ENCODE data around the gene ARL16.

Gene ARL16

DNA sequence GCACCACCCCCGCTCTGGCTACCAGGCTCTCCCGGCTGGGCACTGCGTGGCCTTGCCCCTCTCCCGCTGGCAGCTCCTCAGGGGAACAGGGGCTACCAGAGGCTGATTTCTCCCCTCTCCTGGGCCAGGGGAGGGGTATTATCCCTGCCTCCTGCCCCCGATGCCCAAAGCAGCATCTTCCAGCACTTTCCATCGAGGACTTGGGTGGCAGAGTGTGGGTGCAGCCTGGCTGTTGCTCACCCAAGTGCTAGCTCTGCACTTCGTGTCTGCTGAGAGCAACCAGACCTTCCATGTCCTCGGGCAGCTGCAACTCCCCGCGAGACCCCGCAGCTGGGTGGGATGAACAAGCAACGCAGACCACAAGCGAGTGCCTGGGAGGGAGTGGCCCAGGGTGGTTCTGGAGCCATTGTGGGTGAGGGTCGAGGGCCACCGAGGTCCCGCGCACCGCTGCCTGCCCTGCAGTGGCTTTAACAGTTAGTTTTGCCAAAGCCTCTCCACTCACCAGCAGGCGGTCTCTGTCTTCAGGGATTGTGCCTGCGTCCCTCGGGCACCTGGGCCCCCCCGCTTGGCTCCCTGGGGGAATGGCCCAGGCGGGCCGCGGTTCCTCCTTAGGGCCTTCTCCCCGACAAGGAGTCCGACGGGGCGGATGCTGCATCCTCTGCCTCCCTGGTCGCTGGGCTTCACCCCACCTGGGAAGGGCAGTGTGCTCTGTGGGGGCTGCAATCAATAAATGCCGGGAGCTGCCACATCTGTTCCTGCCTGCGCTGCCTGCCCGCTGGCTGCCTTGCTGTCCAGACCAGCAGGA is 36.9 kb upstream of the ARL16 start:
- no peaks in the 10 kb centered on the region for H3K9me2 ChIP-seq (replicated peaks; ENCODE audit: insufficient read depth, low read length)
- no peak overlapping the region for H3K4me3 ChIP-seq (ENCODE audit: low read length)
- 0 out of 2 replicates have a peak, but pooled peaks cover 2% of the 10 kb centered on the region for H3K79me2 ChIP-seq (ENCODE audit: low read length)
- no peak overlapping the region for H3K4me2 ChIP-seq (ENCODE audit: low read depth, low read length)
- no peak overlapping the region for H3K27ac ChIP-seq (ENCODE audit: low read length)
- no peak overlapping the region for H3K9ac ChIP-seq (ENCODE audit: low read length)
- H3K27me3 ChIP-seq (replicated peaks; ENCODE audit: insufficient read depth, low read length), result no peaks in the 10 kb centered on the region
- no peak overlapping the region for H2AFZ ChIP-seq (ENCODE audit: low read length)
- TF ChIP-seq CTCF (IDR thresholded peaks at IDR 0.05; ENCODE audit: low read length) (no peak), EZH2 (optimal IDR thresholded peaks at IDR 0.05; ENCODE audit: low read depth, low read length) (no peak), EZH2phosphoT487 (IDR thresholded peaks at IDR 0.05; ENCODE audit: low read length) (no peak)
- no peak for DNase-seq
- peaks cover 16% of the 10 kb centered on the region for H3F3A ChIP-seq (ENCODE audit: insufficient read depth, low read length)
- H3K36me3 ChIP-seq (replicated peaks; ENCODE audit: insufficient read depth, low read length), result no peaks in the 10 kb centered on the region
- no peaks in the 10 kb centered on the region for H4K20me1 ChIP-seq (ENCODE audit: insufficient read depth, low read length)
- H3K4me1 ChIP-seq (ENCODE audit: low read length), result peaks cover 17% of the 10 kb centered on the region
- no peaks in the 10 kb centered on the region for H3K9me3 ChIP-seq (replicated peaks; ENCODE audit: insufficient read depth, low read length)

- H3K9me3 ChIP-seq (replicated peaks; ENCODE audit: insufficient read depth, low read length), result no peaks in the 10 kb centered on the region
- no peak for TF ChIP-seq EZH2 (optimal IDR thresholded peaks at IDR 0.05; ENCODE audit: low read depth, low read length)
- no peak for TF ChIP-seq CTCF (IDR thresholded peaks at IDR 0.05; ENCODE audit: low read length)
- no peak for TF ChIP-seq EZH2phosphoT487 (IDR thresholded peaks at IDR 0.05; ENCODE audit: low read length)
- peaks cover 17% of the 10 kb centered on the region for H3K4me1 ChIP-seq (ENCODE audit: low read length)
- H3K79me2 ChIP-seq (ENCODE audit: low read length), result peaks cover 10% of the 10 kb centered on the region
- no peak overlapping the region for H2AFZ ChIP-seq (ENCODE audit: low read length)
- no peak overlapping the region for H3K4me3 ChIP-seq (ENCODE audit: low read length)
- H3K9ac ChIP-seq (ENCODE audit: low read length), result no peak overlapping the region
- no peaks in the 10 kb centered on the region for H3K36me3 ChIP-seq (replicated peaks; ENCODE audit: insufficient read depth, low read length)
- H3K4me2 ChIP-seq (ENCODE audit: low read depth, low read length), result no peak overlapping the region
- peaks cover 16% of the 10 kb centered on the region for H3F3A ChIP-seq (ENCODE audit: insufficient read depth, low read length)
- H4K20me1 ChIP-seq (ENCODE audit: insufficient read depth, low read length), result no peaks in the 10 kb centered on the region
- no peaks in the 10 kb centered on the region for H3K27me3 ChIP-seq (replicated peaks; ENCODE audit: insufficient read depth, low read length)
- H3K9me2 ChIP-seq (replicated peaks; ENCODE audit: insufficient read depth, low read length), result no peaks in the 10 kb centered on the region
- no peak for DNase-seq
- H3K27ac ChIP-seq (ENCODE audit: low read length), result no peak overlapping the region
These were observed 36.0 kb upstream of the ARL16 start for GRCh38 chr17:81719410-81720266.

DNA sequence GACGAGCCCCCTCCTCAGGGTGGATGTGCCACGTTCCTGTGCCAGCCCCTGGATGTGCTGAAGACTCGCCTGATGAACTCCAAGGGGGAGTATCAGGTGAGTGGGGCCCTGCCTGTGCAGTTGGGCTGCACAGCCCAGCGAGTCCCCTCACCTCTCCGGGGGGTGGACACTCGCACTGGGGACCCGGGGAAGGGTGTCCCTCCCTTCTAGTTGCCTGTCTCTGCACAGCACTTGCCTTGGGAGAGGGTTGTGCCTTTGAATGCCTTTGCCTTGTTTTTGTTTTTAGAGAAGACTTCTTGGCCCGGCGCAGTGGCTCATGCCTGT is 34.1 kb upstream of the ARL16 start:
- TF ChIP-seq EZH2 (optimal IDR thresholded peaks at IDR 0.05; ENCODE audit: low read depth, low read length), result no peak
- no peak for TF ChIP-seq EZH2phosphoT487 (IDR thresholded peaks at IDR 0.05; ENCODE audit: low read length)
- no peak for TF ChIP-seq CTCF (IDR thresholded peaks at IDR 0.05; ENCODE audit: low read length)
- H3K4me3 ChIP-seq (ENCODE audit: low read length), result no peak overlapping the region
- no peaks in the 10 kb centered on the region for H4K20me1 ChIP-seq (ENCODE audit: insufficient read depth, low read length)
- H3K9me3 ChIP-seq (replicated peaks; ENCODE audit: insufficient read depth, low read length), result no peaks in the 10 kb centered on the region
- no peaks in the 10 kb centered on the region for H3K36me3 ChIP-seq (replicated peaks; ENCODE audit: insufficient read depth, low read length)
- peaks cover 17% of the 10 kb centered on the region for H3K4me1 ChIP-seq (ENCODE audit: low read length)
- H3K27me3 ChIP-seq (replicated peaks; ENCODE audit: insufficient read depth, low read length), result no peaks in the 10 kb centered on the region
- H3K9me2 ChIP-seq (replicated peaks; ENCODE audit: insufficient read depth, low read length), result no peaks in the 10 kb centered on the region
- peaks cover 10% of the 10 kb centered on the region; the same call in 1 of the 2 replicates for H3F3A ChIP-seq (ENCODE audit: insufficient read depth, low read length)
- DNase-seq, result no peak
- H2AFZ ChIP-seq (ENCODE audit: low read length), result no peak overlapping the region
- H3K4me2 ChIP-seq (ENCODE audit: low read depth, low read length), result no peak overlapping the region
- no peak overlapping the region for H3K27ac ChIP-seq (ENCODE audit: low read length)
- peaks cover 29% of the 10 kb centered on the region for H3K79me2 ChIP-seq (ENCODE audit: low read length)
- no peak overlapping the region for H3K9ac ChIP-seq (ENCODE audit: low read length)
